Measurements from ENCODE around the gene C9orf43. TPM values are rescaled to one million over a fixed set of nuclear protein-coding genes. Genes with fewer than 3 reads are reported as not detected.

The C9orf43 gene
- total and polyA plus RNA-seq, 9 of the 15 experiments (the other 6 are each of a cell fraction or from before 2014, with no cell fraction given), result 0.21 to 0.58 (median 0.33) TPM

GRCh38 chr9:113389451-113389850 lies 21.1 kb upstream of the C9orf43 start:
- Histone ChIP-seq H3K27me3 (ENCODE audit: control insufficient read depth in 2 of 2, insufficient read depth in 2 of 2, low read length in 2 of 2) (no peaks in the 10 kb centered on the region), H3K79me2 (ENCODE audit: control insufficient read depth, insufficient read depth, low read length) (no peaks in the 10 kb centered on the region), H4K20me1 (replicated peaks; ENCODE audit: control insufficient read depth, insufficient read depth, low read length) (no peaks in the 10 kb centered on the region), H3K9me1 (ENCODE audit: control insufficient read depth, insufficient read depth, low read length) (no peaks in the 10 kb centered on the region), H2AFZ (ENCODE audit: low read depth, low read length) (no peak overlapping the region), H3K9me3 (replicated peaks; ENCODE audit: control insufficient read depth, insufficient read depth, low read depth, low read length) (no peaks in the 10 kb centered on the region), H3K27ac (ENCODE audit: extremely low read depth, low read depth, low read length) (no peak overlapping the region), H3K4me1 (replicated peaks in 1 of 2; ENCODE audit: control insufficient read depth in 2 of 2, insufficient read depth in 2 of 2, low read length in 2 of 2) (peaks cover 1 to 8% of the 10 kb centered on the region in 2 experiments; a peak in 3 of 5 replicates), H3K36me3 (ENCODE audit: control insufficient read depth, insufficient read depth, low read length) (peaks cover 36% of the 10 kb centered on the region; the same call in 2 of the 3 replicates), H3K9ac (ENCODE audit: insufficient read depth in 1 of 2, low read depth in 2 of 2, low read length in 2 of 2) (no peak overlapping the region), H3K4me2 (ENCODE audit: insufficient read depth, low read length) (no peak overlapping the region), H3K4me3 (no peak overlapping the region)
- ATAC-seq, result no peak
- no peak for TF ChIP-seq TGIF2 (CRISPR knock-in tag; IDR thresholded peaks at IDR 0.05)
- TF ChIP-seq MLX (CRISPR knock-in tag; conservative IDR thresholded peaks at IDR 0.05), result no peak
- TF ChIP-seq ZNF12 (CRISPR knock-in tag; IDR thresholded peaks at IDR 0.05), result no peak
- no peak for TF ChIP-seq ZKSCAN1 (IDR thresholded peaks at IDR 0.05; ENCODE audit: low read depth, low read length)
- TF ChIP-seq ETS2 (tag; IDR thresholded peaks at IDR 0.05; ENCODE audit: borderline replicate concordance, poor library complexity, severe bottlenecking), result no peak
- no peak for TF ChIP-seq MED1 (CRISPR knock-in tag; IDR thresholded peaks at IDR 0.05; ENCODE audit: borderline replicate concordance)
- no peak for TF ChIP-seq E2F3 (CRISPR knock-in tag; IDR thresholded peaks at IDR 0.05)
- no peak for TF ChIP-seq KLF16 (IDR thresholded peaks at IDR 0.05)
- no peak for TF ChIP-seq DLX4 (CRISPR knock-in tag; IDR thresholded peaks at IDR 0.05)
- TF ChIP-seq KLF1 (tag; IDR thresholded peaks at IDR 0.05), result no peak
- TF ChIP-seq SNRNP70 (optimal IDR thresholded peaks at IDR 0.05; ENCODE audit: low read depth, low read length), result no peak
- intact Hi-C loops (cut with micrococcal nuclease) (no loop called here), in situ Hi-C loops (cut with MboI) (no loop called here)
- no peak for FAIRE-seq
- CTCF ChIA-PET (ENCODE audit: low intra/inter-chr PET ratio), result no interaction called here
- POLR2A ChIA-PET, result interaction anchor here (0.6 to 1.0 kb wide), 2 partner anchors 9 to 94 kb away, joined by 3 read pairs; no protein-coding TSS in a partner anchor
- no TSS peak for BruUV-seq (replicated peaks)
- WGBS (ENCODE audit: insufficient coverage, low coverage, missing lambda C conversion rate), result 87% methylated on average over 8 of the region's 11 CpGs
- DNase-seq (ENCODE audit: extremely low read depth in 1 of 4, low spot score in 3 of 4), result no peak
